MV-4-11 (cell line): ENCODE results near the gene HOXC4.
A peak's percentile ranks its signal among the peaks of the same experiment; 100 is the strongest.
"Not testable (repeated sequence)": the region's sequence is repeated elsewhere in the genome, so short reads cannot be mapped to it uniquely, and the experiment has no call there.

Experiments
- DNase-seq: peaks from one replicate; lab custom pipeline; 2025; lab: John Stamatoyannopoulos, UW

HOXC4 gene

GRCh38 chr12:54058128-54058768 is 4.6 kb downstream of the HOXC4 start:
- DNase-seq = no peak

- no peak for DNase-seq
Measured at GRCh38 chr12:54059668-54060067, 6.0 kb downstream of the HOXC4 start.

DNA sequence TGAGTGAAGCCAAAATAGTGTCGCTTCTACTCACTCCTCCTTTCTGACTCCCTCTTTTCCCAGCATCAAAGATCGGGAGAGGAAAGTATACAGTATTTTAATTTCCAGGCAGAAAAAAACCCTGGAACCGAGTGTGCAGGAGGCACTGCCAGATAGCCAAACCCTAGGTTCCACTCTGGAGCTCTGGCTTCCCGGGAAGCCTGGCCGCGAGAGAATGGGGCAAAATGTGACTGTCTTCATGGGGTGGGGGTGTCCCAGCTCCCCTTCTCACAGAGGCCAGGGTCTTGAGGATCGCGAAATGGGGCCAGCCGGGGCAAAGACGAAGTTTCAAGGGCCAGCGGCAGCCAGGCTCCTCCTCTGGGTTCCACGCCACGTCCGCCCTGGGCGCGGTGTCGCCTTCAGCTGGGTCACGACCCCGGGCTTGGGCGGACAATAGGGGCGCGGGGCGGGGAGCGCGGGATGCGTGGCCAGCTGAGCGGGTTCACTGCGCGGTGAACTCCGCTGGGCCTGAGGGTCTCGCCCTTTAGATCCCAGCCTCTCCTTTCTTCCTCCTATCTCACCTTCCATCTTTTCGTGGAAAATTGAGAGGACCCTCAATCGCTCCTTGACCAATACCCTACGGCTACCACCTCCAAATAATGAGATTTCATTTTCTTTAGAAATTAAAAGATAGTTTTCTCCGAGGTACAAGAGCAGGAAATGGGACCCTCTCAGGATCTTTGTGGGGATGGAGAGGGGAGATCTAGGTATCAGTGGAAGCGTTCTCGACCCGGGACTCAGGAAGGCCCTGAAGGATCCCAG is 6.7 kb downstream of the HOXC4 start:
- no peak for DNase-seq

- DNase-seq = no peak
Measured at GRCh38 chr12:54060975-54061778, 7.5 kb downstream of the HOXC4 start.

DNA sequence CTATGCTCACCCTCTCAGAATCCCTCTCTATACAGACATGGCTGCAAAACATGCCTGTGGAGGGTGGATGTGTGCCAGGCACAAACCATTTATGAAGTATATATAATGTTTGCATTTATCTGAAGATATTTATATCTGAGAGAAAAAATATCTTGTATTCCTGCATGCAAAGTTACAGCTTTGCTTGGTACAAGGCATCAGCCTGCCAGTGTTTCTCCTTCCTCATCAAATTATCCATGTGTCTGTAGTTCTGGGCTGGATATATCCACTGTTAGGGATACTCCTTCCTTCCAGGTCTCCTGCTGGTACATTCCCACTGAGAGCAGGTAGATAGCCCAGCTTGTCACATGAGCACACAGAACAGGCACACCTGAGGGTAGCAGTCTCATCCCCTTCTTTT is 12.0 kb downstream of the HOXC4 start:
- DNase-seq = no peak

GRCh38 chr12:54066408-54066807 is 12.8 kb downstream of the HOXC4 start:
- no peak for DNase-seq

DNA sequence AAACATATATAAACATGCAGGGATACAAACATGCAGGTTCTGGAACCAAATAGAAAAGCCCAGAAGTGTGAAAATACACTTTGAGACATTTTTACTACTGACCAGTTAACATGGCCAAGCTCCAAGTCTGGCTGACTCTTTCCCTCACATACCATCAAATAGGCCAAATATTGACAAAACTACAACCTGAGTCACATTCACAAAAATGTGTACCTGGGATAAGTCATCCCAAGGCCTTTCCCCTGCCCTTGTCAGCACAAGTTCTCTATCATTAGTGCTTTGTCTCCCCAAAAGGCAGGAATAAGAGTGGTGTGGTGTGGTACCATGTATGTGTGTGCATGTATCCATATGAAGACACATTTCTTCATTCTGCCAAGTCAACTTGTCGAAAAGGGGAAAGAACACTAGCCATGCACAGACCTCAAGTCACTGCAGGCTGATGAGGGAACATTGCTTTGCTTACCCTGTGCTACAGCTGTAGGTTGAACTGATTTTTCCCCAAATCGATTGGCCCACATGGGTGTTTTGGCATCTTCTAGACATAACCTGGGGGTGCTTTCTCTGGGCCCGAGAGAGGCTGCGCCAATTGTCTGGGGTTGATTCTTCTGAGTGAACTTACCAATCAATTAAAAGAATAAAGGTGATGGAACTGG is 14.9 kb downstream of the HOXC4 start:
- no peak for DNase-seq

DNA sequence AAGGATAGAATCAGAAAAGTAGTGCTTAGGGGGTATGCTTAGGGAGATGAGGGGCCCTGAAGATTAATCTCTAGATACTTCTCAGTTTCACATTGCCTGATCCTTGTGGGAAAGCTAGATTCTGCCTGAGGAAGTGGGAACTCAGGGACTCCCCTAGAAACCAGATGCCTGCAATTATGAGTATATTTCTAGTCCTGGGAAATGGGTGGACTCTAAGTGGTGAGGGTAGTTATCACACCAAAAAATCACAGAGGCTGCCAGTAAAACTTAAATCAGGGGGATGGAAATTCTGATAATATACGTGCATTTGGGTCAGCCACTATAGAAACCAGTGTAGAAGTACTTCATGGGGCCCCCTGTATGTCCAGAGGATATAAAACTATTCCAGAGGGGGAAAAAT is 18.3 kb downstream of the HOXC4 start:
- DNase-seq = no peak

- DNase-seq = no peak
Measured at GRCh38 chr12:54074308-54074707, 20.7 kb downstream of the HOXC4 start.

DNA sequence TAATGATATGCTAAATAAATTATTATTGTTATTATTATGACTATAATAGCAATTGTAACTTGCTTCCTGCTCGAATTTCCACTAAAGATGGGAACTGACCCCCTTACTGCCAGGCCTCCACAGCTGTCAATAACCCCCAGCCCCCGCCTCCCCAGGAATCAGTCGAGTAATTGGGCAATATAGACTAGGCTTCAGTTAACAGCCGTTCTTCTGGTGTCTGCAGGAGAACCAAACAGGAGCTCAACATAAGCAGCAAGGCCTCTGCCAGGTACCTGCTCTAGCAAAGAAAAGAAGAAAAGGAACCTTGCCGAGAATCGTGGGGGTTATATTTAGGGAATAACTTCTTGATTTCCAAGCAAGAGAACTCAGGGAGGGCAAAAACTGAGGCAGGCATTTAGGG is 21.8 kb downstream of the HOXC4 start:
- no peak for DNase-seq

- DNase-seq = no peak
Measured at GRCh38 chr12:54075974-54076373, 22.3 kb downstream of the HOXC4 start.

DNA sequence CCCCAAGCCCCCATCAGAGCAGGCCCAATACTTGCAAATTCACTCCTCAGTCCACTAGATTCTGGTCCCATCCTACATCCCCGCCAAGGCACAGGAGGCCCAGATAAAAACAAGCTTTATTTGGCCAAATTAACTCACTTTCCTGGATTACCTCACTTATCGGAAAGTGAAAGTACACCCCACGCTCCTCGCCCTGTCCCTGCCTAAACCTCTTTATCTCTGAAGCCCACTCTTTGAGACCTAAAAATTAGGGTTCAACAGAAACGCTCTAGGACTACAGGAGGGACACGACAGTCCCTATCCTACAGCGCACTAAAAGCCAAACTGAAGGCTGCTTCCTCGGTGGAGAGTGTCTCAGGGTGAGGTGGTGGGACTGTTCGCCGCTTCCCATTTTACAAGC is 24.2 kb downstream of the HOXC4 start:
- DNase-seq = not testable (repeated sequence)

DNA sequence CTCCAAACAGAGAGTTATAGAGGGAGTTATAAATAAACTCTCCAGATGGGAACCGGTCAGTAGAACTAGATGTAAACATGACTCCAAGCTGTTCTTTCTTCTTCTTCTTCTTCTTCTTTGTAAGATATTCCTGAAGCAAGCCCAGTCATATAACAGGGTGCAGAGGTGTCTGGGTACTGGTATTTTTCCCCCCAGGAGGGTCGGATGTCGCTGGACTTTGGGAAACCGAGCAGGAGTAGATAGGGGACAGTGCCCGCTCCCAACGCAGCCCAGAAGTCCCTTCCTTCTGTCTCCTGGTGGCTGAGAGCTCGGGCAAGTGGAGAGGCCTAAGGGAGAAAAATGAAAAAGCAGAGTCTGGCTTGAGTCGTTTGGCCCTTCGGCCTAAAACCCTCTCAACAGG is 25.5 kb downstream of the HOXC4 start:
- DNase-seq = not testable (repeated sequence)

GRCh38 chr12:54080008-54080924 is 26.6 kb downstream of the HOXC4 start:
- DNase-seq = not testable (repeated sequence)

DNA sequence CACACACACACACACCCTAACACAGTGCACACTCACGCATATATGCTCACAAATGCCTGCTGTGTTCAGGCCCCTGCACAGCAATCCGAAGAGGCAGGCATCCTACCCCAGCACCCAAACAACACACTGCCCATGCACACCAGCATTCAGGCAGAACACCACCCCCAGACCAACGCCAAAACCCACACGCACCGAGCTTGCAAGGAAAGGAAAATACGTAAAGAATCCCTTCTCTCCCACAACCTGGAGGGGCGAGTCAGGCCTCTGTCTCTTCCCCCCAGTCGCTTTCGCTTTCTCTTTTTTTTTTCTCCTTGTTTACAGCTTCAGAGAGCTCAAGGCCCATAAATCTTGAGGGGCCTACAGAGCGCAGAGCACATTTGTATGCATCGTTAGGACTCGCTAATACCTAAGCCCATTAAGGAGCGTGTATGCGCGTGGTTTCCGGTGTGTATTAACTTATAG is 27.4 kb downstream of the HOXC4 start:
- DNase-seq = not testable (repeated sequence)

DNA sequence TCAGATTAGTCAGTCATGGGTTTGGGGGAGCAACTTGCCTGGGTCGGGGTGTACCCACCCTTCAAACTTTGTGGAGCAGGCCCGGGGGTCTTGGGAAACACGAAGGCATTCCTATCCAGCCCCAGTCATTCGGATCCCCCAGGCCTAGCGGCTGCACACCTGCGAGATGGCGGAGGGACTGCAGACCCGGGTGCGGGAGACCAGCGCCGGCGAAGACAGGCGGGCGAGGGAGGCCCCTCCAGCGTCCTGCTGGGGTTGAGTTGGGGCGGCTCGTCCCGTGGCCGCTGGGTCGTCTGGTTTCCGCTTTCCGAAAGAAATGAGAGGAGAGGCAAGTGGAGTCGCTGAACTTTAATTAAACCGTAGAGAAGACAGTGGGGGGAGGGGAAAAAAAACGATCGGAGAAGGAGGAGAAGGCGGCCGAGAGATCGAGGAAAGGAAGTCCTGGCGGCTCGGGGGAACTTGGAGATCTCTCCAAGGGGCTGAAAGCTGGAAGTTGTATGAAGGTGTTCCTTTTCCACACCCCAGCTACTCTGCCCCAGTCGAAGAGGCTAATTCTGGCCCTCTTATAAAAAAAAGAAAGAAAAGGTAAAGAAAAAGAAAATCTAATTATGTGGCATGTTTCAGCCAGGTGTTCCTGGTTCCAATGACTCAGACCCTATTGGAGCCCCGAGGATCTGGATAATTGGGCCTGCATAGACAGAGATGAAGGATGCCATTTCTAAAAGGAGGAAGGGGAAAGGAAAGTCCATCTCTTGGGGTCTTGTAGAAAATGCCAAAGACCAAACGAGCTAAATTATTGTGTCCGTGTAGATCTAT is 28.2 kb downstream of the HOXC4 start:
- not testable (repeated sequence) for DNase-seq

DNA sequence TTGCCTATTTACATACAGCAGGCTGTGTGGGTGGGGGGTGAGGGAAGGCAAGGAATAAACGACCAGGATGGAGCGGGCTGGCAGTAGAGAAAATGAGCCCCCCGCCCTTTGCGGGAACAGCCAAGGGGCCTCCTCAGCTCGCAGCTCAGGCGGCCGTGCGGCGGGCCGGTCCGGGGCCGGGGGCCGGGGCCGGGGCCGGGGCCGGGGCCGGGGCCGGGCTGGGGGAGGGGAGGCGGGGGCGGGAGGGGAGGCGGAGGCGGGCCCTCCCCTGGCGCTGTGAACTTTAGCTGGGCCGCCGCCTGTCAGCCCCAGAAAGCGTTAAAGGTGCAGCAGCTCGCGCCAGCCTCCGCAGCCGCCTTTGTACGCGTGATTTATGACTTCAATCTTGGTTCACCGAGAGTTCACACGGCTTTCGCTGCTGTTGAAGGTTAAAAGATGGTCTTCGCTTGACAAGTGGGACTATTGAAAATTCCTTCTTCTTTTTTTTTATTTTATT is 28.8 kb downstream of the HOXC4 start:
- peak; percentile 4 for DNase-seq

GRCh38 chr12:54088011-54088410 is 34.4 kb downstream of the HOXC4 start:
- DNase-seq = not testable (repeated sequence)

DNA sequence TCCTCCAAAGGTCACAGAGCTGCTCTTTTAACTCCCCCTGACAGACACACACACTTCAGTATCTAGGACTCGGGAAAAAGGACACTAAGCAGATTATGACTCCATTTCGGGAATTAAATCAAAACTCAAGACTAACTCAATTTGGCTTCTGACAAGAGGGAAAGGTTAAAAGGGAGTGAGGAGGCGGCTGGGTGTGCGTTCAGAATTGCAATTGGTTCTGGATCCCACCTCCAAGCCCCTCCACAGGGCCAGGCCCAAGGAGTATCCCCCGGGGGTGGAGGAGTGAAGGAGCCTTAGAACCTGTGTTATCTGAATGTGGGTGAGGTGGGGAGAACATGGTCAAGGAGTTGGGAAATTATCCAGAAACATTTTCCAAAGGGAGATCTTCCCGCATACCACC is 35.8 kb downstream of the HOXC4 start:
- not testable (repeated sequence) for DNase-seq

DNA sequence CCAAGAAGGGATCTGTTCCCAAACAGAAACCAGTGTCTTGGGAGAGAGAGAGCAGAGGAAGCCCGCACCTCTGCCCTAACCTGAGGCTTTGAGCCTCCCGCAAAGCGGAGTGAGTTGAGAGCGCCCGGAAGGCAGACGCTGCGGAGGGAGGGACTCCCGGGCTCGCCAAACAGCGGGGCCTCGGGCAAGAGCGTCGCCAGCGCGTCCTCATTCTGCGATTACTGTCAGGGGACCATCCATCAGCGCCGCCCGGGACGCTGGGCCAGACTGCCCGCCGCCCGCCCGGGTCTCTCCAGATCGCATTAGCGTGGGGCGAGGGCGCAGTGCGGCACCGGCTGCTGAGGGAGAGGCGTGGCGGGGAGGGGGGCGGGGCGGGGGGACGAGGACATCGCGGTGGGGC is 36.7 kb downstream of the HOXC4 start:
- DNase-seq = not testable (repeated sequence)
